HL-60 (cell line): ENCODE results near the gene TUT1.

ENCODE experiments used
- CTCF ChIP-seq: IDR thresholded peaks from one replicate; pipeline ENCODE4 v1.5.1; 2011; ENCODE audit warnings: low read length, control low read depth, inconsistent platforms; ENCODE audit not compliant: insufficient read depth
- GABPA ChIP-seq: IDR thresholded peaks from 2 replicates; pipeline ENCODE4 v1.6.1; 2012; ENCODE audit warnings: low read depth
- REST ChIP-seq: IDR thresholded peaks from 2 replicates; pipeline ENCODE4 v1.6.1; 2012; ENCODE audit warnings: low read depth; ENCODE audit not compliant: insufficient replicate concordance

GRCh38 chr11:62621567-62622470 lies 30.5 kb upstream of the TUT1 start, which contains the start of gene B3GAT3:
- TF ChIP-seq CTCF (no peak), REST (no peak), GABPA (peak; percentile 94)
